D721Med (cell line): Measurements from ENCODE around the gene PLVAP.

Source experiments
- DNase-seq: peaks from one replicate; pipeline ENCODE4 v3.0.0; 2011; ENCODE audit warnings: low spot score; ENCODE audit not compliant: insufficient read length
- FAIRE-seq: peaks from 2 replicates; lab custom pipeline; 2011; peaks lifted over from hg19 to GRCh38; lab: Jason Lieb, UNC
- TF ChIP-seq, protein P1 (sequence below): IDR thresholded peaks from 2 replicates; pipeline ENCODE4 v1.5.1; 2012; ENCODE audit warnings: mild to moderate bottlenecking, control low read depth; ENCODE audit not compliant: insufficient read depth; ENCODE audit errors: missing control alignments

The PLVAP gene

GRCh38 chr19:17323964-17324332 is 53.2 kb downstream of the PLVAP start:
- DNase-seq (peak; percentile 12), FAIRE-seq (no peak)
- TF ChIP-seq, protein P1, sequence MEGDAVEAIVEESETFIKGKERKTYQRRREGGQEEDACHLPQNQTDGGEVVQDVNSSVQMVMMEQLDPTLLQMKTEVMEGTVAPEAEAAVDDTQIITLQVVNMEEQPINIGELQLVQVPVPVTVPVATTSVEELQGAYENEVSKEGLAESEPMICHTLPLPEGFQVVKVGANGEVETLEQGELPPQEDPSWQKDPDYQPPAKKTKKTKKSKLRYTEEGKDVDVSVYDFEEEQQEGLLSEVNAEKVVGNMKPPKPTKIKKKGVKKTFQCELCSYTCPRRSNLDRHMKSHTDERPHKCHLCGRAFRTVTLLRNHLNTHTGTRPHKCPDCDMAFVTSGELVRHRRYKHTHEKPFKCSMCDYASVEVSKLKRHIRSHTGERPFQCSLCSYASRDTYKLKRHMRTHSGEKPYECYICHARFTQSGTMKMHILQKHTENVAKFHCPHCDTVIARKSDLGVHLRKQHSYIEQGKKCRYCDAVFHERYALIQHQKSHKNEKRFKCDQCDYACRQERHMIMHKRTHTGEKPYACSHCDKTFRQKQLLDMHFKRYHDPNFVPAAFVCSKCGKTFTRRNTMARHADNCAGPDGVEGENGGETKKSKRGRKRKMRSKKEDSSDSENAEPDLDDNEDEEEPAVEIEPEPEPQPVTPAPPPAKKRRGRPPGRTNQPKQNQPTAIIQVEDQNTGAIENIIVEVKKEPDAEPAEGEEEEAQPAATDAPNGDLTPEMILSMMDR, result no peak

DNA sequence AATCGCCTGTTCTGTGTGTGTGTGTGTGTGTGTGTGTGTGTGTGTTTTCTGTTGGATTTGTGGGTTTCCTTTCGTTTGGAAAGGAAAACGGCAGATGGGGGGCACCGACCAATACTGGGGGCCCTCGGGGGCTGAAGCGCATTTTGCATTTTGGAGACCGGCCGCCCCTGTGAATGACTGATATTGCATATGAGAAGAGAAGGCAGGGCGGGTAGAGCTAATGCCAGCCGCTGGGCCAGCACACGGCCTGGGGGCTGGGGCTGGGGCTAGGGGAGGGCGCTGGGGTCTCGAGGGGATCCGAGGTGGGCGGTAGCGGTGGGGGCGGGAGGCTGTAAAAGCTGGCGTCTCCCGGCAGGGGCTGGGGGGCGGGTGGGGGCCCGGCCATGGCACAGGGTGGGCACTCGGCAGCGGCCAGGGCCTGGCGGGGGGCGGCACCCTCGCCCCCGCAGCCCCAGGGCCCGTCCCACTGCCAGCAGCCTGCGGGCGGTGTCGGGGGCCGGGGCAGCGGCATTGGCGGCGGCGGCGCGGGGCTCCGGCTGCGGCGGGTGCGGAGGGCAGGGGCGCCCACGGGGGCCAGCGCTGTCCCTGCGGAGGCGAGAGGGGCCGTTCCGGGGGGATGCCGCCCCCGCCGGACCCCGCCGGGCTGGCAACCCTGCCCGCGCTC is 53.7 kb downstream of the PLVAP start:
- DNase-seq (peak; percentile 9), FAIRE-seq (no peak)
- TF ChIP-seq, protein P1, result no peak

DNA sequence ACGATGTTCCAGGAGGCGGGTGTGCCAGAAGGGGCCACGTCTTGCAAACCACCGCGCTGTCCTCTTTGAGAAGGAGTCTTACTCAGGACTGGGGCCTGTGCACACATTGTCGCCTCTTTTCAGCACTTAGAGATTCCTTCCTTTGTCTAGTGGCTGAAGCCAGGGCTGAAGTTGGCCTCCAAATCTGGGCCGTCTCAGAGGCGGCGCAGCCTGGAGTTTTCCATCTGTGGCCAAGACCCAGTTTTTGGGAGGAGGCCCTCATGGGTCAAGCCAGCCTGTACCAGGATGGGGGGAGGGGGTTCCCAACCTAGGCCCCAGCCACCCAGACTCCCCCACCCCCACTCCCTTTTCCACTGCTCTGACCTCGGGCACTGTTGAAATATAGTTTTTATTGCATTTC is 54.3 kb downstream of the PLVAP start:
- FAIRE-seq (no peak), DNase-seq (peak; percentile 19)
- TF ChIP-seq, protein P1, result no peak

DNA sequence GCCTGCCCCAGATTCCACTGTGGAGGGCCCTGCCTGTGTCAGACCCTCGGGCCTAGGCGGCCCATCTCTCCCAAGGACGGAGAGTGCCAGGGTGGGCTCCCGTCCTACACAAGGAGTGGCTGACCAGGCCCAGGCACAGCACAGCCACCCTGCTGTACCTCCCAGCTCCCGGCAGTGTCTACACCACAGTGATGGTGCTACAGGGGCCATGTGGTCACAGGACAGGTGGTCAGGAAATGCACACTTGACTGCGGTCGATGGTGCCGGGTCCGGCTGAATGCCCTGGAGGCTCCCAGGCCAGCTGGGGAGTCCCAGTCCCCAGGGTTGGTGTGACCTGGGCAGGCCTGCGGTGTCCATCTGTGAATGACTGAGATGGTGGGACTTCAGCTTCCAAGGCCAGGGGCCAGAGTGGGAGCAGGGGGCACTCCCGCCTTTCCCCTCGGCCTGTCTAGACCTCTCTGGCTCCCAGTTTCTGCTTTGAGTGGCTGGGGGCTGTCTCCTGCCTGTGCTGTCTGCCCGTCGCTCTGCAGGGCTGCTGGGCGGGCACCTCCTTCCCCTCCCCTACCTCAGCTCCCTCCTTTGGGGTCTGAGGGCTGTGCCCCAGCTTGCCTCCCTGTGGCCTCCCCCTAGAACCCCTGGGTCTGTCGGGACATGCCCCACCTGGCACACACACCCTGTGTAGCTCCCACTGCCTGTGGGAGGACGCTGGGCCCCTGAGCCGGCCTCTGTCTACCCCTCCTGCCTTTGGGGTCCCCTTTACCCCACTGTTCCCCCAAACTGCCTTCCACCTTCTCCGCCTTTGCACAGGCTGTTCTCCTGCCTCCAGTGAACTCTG is 55.3 kb downstream of the PLVAP start:
- DNase-seq, result peak; percentile 18
- TF ChIP-seq, protein P1, result no peak
- FAIRE-seq, result no peak

DNA sequence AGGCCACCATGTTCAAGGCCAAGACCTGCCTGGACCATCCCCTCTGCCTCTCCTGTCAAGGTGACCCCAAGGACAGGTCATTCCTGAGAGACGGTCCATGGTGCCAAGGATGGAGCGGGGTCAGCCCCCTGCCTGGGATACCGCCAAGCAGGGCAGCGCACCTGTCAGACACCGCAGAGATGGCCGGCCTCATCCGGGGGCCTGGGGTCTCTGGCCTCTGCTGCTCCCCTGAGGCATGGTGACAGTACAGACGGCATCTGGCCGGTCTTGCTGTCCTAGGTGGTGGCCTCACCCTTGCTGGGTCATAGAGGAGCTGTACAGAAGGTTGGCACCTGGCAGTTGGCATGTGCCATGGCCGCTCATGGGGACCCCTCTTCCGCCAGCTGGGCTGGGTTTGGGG is 56.7 kb downstream of the PLVAP start:
- TF ChIP-seq, protein P1, result no peak
- DNase-seq, result peak; percentile 9
- no peak for FAIRE-seq

DNA sequence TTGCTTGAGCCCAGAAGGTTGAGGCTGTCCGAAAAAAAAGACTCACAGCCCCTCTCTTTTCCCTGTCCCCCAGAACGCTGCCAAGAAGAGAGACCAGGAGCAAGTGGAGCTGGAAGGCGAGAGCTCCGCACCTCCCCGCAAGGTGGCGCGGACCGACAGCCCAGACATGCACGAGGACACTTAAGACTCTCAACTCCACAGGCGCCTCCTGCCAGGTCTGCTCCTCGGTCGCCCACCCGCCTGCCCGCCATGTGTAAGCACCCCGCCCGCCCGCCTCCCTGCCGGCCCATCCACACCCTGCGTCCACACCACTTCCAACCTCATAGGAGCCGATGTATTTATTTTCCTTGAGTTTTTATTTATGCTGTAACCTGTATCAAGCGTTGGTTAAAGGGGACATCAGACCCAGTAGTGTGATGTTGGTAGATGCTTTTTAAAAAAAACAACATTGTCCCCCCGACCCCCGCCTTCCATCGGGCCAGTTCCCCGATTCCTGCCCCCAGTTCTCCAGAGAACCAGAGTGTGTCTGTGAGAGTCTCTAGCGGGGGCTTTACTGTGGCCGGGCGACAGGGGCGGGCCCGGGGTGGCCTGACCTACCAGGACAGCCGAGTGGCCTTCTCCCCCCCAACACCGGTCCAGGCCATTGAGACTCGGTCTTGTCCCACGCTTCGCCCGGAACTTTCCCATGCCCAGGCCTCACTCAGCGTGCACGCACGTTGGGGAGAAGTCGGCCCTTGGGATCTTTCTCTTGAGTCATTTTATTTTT is 57.5 kb downstream of the PLVAP start:
- FAIRE-seq, result no peak
- DNase-seq, result peak; percentile 3
- TF ChIP-seq, protein P1, result no peak
